Fibroblast of mammary gland (primary cell): ENCODE results near the gene ATXN7L3.

Experiments
- DNase-seq: peaks from one replicate; pipeline ENCODE4 v3.0.0-alpha.2; 2010; ENCODE audit warnings: low read depth
- H3K4me3 ChIP-seq: 2 replicates; pipeline ENCODE4 v1.5.1; 2011; ENCODE audit warnings: low read depth, mild to moderate bottlenecking, low read length, moderate library complexity; ENCODE audit not compliant: control insufficient read depth
- TF ChIP-seq, protein P1 (sequence below): conservative IDR thresholded peaks from 2 replicates; pipeline ENCODE4 v1.5.1; 2011; ENCODE audit warnings: low read depth, low read length, inconsistent platforms; ENCODE audit not compliant: control insufficient read depth, insufficient read depth

Gene ATXN7L3

DNA sequence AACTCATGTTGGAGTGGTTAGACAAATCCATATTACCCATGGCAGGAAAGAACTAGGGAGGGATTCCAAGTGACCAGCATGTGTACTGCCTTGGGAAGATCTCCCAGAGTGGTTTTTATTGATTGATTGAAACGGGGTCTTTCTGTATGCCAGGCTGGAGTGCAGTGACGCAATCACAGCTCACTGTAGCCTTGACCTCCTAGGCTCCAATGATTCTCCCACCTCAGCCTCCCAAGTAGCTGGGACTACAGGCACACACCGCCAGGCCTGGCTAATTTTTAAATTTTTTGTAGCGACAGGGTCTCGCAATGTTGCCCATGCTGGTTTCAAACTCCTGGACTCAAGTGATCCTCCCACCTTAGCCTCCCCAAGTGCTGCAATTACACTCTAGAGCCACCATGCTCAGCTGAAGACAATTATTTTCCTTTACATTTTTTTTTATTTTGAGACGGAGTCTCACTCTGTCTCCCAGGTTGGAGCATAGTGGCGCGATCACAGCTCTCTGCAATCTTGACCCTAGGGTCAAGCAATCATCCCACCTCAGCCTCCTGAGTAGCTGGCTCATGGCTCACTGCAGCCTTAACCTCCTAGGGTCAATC, 15.4 kb downstream of the ATXN7L3 start:
- TF ChIP-seq, protein P1, sequence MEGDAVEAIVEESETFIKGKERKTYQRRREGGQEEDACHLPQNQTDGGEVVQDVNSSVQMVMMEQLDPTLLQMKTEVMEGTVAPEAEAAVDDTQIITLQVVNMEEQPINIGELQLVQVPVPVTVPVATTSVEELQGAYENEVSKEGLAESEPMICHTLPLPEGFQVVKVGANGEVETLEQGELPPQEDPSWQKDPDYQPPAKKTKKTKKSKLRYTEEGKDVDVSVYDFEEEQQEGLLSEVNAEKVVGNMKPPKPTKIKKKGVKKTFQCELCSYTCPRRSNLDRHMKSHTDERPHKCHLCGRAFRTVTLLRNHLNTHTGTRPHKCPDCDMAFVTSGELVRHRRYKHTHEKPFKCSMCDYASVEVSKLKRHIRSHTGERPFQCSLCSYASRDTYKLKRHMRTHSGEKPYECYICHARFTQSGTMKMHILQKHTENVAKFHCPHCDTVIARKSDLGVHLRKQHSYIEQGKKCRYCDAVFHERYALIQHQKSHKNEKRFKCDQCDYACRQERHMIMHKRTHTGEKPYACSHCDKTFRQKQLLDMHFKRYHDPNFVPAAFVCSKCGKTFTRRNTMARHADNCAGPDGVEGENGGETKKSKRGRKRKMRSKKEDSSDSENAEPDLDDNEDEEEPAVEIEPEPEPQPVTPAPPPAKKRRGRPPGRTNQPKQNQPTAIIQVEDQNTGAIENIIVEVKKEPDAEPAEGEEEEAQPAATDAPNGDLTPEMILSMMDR, result no peak
- no peak overlapping the region for H3K4me3 ChIP-seq

DNA sequence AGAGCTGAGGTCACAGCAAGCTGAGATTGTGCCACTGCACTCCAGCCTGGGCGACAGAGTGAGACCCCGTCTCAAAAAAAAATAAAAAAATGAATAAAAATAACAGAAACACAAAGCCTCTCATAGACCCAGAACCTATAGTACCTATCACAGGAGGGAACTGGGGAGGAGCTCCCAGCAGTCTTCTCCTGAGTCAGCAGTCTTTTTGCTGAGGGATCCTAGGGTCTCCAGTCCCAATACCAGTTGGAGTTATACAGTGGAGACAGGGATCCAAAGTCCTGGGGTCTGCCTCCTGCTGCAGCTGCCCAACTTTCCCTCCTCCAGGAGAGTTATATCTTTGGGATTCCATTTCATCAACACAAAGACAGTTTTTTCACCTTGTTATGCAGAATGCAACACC, 16.7 kb downstream of the ATXN7L3 start:
- DNase-seq, result no peak
- H3K4me3 ChIP-seq, result no peak overlapping the region
- TF ChIP-seq, protein P1, result no peak

More for the DNA sequence above, 15.4 kb downstream of the ATXN7L3 start:
- DNase-seq, result no peak

DNA sequence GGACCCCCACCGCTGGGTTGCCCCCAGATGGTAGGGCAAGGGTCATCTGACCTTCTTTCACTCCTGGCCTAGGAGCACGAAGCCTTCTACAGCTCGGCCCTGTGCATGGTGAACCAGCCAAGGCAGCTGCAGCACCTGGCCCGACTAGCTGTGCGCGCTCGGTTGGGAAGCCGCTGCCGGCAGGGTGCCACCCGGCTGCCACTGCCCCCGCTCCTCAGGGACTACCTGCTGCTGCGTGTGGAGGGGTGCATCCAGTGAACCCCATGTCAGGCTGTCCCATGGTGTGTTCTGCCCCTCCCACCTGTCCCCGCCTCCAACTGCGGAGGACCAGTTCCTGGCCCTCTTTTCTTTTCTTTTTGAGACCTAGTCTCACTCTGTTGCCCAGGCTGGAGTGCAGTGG, 21.6 kb downstream of the ATXN7L3 start:
- TF ChIP-seq, protein P1, result no peak
- DNase-seq, result no peak
- no peak overlapping the region for H3K4me3 ChIP-seq

DNA sequence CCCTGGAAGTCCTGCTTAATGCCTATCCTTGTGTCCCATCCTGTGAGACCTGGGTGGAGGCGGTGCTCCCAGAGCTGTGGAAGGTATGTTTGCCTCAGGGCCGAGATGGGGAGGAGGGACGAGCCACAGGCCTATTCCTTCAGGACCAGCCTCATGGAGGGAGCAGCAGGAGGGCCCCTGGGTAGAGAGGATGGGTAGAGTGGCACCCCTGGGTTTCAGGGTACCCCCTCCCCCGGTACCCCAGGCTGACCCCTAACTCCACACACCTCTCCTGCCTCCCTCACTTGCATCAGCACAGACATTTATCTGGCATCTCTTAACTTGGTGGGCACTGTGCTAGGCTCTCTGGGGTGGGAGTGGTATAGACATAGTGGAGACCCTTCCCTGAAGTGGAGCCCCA, 22.0 kb downstream of the ATXN7L3 start:
- TF ChIP-seq, protein P1, result no peak
- H3K4me3 ChIP-seq, result no peak overlapping the region
- DNase-seq, result no peak

DNA sequence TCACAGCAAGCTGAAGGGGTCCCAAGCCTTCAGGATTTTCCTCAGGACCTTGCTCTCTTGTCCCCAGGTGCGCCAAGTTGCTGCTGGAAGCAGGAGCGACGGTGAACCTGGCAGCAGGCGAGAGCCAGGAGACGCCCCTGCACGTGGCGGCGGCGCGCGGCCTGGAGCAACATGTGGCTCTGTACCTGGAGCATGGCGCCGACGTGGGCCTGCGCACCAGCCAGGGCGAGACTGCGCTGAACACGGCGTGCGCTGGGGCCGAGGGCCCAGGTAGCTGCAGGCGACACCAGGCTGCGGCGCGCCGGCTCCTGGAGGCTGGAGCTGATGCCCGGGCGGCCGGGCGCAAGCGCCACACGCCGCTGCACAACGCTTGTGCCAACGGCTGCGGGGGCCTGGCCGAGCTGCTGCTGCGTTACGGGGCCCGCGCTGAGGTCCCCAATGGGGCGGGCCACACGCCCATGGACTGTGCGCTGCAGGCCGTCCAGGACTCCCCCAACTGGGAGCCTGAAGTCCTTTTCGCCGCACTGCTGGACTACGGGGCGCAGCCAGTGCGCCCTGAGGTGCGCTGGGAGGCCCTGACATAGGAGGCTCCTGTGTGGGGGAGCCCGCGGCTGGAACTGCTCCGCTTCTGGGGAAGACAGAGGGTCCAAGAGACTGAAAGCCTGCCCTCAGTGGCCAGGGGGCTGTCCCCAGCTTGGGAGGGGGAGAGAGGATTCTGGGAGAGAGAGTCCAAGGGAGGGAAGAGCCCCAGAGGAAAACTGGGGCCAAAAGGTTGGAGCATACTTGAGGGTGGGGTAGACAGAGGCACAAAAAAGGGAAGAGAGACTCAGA, 22.8 kb downstream of the ATXN7L3 start:
- no peak for DNase-seq
- TF ChIP-seq, protein P1, result no peak

DNA sequence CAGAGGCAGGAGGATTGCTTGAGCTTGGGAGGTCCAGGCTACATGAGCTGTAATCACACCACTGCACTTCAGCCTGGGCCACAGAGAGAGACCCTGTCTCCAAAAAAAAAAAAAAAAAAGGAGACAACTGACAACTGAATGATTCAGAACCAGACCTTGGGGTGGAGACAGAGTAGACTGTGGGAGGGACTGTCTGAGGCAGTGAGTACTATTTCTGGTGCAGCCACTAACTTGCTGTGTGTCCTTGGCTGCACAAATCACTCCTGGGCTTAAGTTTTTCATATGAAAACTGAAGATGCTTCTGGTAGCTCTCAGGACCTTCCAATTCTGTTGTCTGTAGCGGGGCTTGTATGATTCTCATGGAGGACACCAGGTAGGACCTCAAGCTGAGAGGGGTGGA, 23.4 kb downstream of the ATXN7L3 start:
- DNase-seq, result no peak
- no peak overlapping the region for H3K4me3 ChIP-seq
- TF ChIP-seq, protein P1, result no peak

More for the DNA sequence above, 22.8 kb downstream of the ATXN7L3 start:
- H3K4me3 ChIP-seq, result no peak overlapping the region

DNA sequence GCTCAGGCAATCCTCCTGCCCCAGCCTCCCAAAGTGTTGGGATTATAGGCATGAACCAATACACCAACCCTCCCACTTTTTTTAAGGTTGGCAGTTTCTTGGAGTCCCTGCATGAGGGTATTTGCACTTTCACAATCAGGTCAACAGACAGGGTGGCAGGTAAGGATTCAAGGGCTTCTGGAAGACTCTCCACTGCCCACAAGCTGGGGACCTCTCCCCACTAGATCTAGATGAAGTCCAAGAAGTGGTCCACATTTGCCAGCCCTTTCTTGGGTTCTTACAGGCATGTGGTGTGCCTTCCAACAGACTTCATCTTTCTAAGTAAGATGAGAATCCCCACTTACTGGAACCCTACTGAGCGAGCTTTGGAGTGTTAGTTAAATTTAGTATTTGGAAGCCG, 25.3 kb downstream of the ATXN7L3 start:
- no peak overlapping the region for H3K4me3 ChIP-seq
- DNase-seq, result no peak
- TF ChIP-seq, protein P1, result no peak
